Activated CD4-positive, alpha-beta T cell treated with anti-CD3 and anti-CD28 coated beads, Interleukin-2, amount 50 U/mL, for 4 hours (primary cell): ENCODE measurements around the gene LRRC1.

Experiments used
- DNase-seq, 2 experiments: peaks; one replicate each; pipeline ENCODE4 v3.0.0-alpha.2; 2020

The LRRC1 gene

GRCh38 chr6:53896196-53896595 lies 101.4 kb downstream of the LRRC1 start:
- DNase-seq = no peak

- no peak for DNase-seq
Measured at GRCh38 chr6:53898026-53898795, 103.4 kb downstream of the LRRC1 start.

- no peak for DNase-seq
Measured at GRCh38 chr6:53899512-53899911, 104.7 kb downstream of the LRRC1 start.

- no peak for DNase-seq
Measured at GRCh38 chr6:53903357-53903756, 108.6 kb downstream of the LRRC1 start.

- no peak for DNase-seq
Measured at GRCh38 chr6:53906103-53906502, 111.3 kb downstream of the LRRC1 start.

GRCh38 chr6:53906842-53907241 lies 112.0 kb downstream of the LRRC1 start:
- DNase-seq = no peak

- no peak for DNase-seq
Measured at GRCh38 chr6:53910834-53911233, 116.0 kb downstream of the LRRC1 start.

- no peak for DNase-seq
Measured at GRCh38 chr6:53912661-53913060, 117.9 kb downstream of the LRRC1 start.

- DNase-seq = no peak
Measured at GRCh38 chr6:53913286-53913685, 118.5 kb downstream of the LRRC1 start.

GRCh38 chr6:53915026-53915691 lies 120.4 kb downstream of the LRRC1 start:
- DNase-seq = no peak

GRCh38 chr6:53916804-53917463 lies 122.1 kb downstream of the LRRC1 start:
- no peak for DNase-seq

GRCh38 chr6:53917464-53917842 lies 122.6 kb downstream of the LRRC1 start:
- no peak for DNase-seq

GRCh38 chr6:53918854-53919510 lies 124.2 kb downstream of the LRRC1 start:
- no peak for DNase-seq

- DNase-seq = no peak
Measured at GRCh38 chr6:53919881-53920360, 125.1 kb downstream of the LRRC1 start.

GRCh38 chr6:53920881-53921280 lies 126.1 kb downstream of the LRRC1 start:
- DNase-seq = no peak

GRCh38 chr6:53921639-53922038 lies 126.8 kb downstream of the LRRC1 start:
- no peak for DNase-seq

GRCh38 chr6:53922539-53922981 lies 127.8 kb downstream of the LRRC1 start:
- no peak for DNase-seq

GRCh38 chr6:53924277-53924676 lies 129.5 kb downstream of the LRRC1 start:
- no peak for DNase-seq

- no peak for DNase-seq
Measured at GRCh38 chr6:53924821-53925422, 130.1 kb downstream of the LRRC1 start.

GRCh38 chr6:53925891-53926290 lies 131.1 kb downstream of the LRRC1 start:
- DNase-seq = no peak

- no peak for DNase-seq
Measured at GRCh38 chr6:53926505-53926904, 131.7 kb downstream of the LRRC1 start.

GRCh38 chr6:53928641-53929040 lies 133.8 kb downstream of the LRRC1 start:
- DNase-seq = no peak
